Ectodermal cell (in vitro differentiated cells): ENCODE data around the gene ABI3BP.
A peak's percentile ranks its signal among the peaks of the same experiment; 100 is the strongest.

Source experiments
- H3K27ac ChIP-seq: 2 replicates; pipeline ENCODE4 v1.7.0; 2013; ENCODE audit warnings: mild to moderate bottlenecking, low read depth, low read length; ENCODE audit not compliant: insufficient read depth, poor library complexity, severe bottlenecking
- H3K27me3 ChIP-seq: 2 replicates; pipeline ENCODE4 v1.7.0; 2013; ENCODE audit warnings: mild to moderate bottlenecking, low read length; ENCODE audit not compliant: insufficient read depth, control insufficient read depth, poor library complexity, severe bottlenecking
- H3K36me3 ChIP-seq: one replicate; pipeline ENCODE4 v1.7.0; 2013; ENCODE audit warnings: low read length; ENCODE audit not compliant: control insufficient read depth, insufficient read depth
- H3K4me1 ChIP-seq: one replicate; pipeline ENCODE4 v1.7.0; 2013; ENCODE audit warnings: low read length; ENCODE audit not compliant: control insufficient read depth, insufficient read depth
- H3K4me3 ChIP-seq: 2 replicates; pipeline ENCODE4 v1.7.0; 2013; ENCODE audit warnings: low read depth, low read length, control low read depth; ENCODE audit not compliant: insufficient read depth
- H3K9me3 ChIP-seq: 2 replicates; pipeline ENCODE4 v1.7.0; 2013; ENCODE audit warnings: mild to moderate bottlenecking, low read length, moderate library complexity; ENCODE audit not compliant: control insufficient read depth
- WGBS, 2 experiments: methylation state at CpG; one replicate each; pipeline ENCODE4 v1.1.7; 2013; ENCODE audit warnings: missing lambda C conversion rate in 2 of 2; 5-methylcytosine and 5-hydroxymethylcytosine counted together

The ABI3BP gene

DNA sequence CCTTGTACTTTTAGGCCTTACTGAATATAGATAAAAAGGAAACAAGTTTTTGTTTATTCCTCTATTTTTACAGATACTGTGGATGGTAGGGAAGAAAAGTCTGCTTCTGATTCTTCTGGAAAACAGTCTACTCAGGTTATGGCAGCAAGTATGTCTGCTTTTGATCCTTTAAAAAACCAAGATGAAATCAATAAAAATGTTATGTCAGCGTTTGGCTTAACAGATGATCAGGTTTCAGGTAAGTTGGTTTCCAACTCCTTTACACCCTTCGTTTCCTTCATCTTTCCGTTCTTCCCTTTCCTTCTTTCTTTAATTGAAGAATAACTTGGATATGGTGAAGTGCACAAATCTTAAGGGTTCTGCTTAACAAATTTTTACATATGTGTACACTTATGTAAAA, 260.8 kb downstream of the ABI3BP start:
- 88 to 93% methylated on average over 2 to 3 of the region's 3 CpGs for WGBS, 2 experiments
- no peaks in the 10 kb centered on the region for H3K27me3 ChIP-seq
- peaks cover 3% of the 10 kb centered on the region for H3K4me1 ChIP-seq
- peaks cover 12% of the 10 kb centered on the region for H3K36me3 ChIP-seq
- no peak overlapping the region for H3K27ac ChIP-seq
- H3K9me3 ChIP-seq, result no peaks in the 10 kb centered on the region
- H3K4me3 ChIP-seq, result no peak overlapping the region

DNA sequence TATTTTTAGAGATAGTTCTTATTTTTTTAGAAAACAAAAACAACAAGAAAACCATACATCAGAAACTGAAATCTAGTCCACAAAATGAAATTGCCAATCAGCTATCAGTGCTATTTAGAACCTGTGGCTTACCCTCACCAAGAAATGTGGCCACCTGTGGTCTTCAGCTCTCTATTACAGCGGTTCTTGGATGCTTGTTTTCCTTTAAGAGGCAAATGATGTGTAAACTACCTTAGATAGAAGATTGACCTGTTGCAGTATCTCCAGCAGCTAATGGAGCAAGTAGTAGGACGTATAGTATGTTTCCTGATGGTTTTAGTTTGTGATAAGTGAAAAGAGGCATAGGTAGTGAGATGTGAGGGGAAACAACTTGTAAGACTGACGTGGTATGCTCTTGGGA, 262.7 kb downstream of the ABI3BP start:
- Histone ChIP-seq H3K9me3 (no peaks in the 10 kb centered on the region), H3K36me3 (peaks cover 9% of the 10 kb centered on the region), H3K27me3 (no peaks in the 10 kb centered on the region), H3K27ac (no peak overlapping the region), H3K4me3 (no peak overlapping the region), H3K4me1 (no peaks in the 10 kb centered on the region)
- WGBS, 2 experiments, result 87 to 89% methylated on average over 3 of the region's 3 CpGs

GRCh38 chr3:100726706-100727105, 266.5 kb downstream of the ABI3BP start:
- Histone ChIP-seq H3K9me3 (no peaks in the 10 kb centered on the region), H3K27me3 (no peaks in the 10 kb centered on the region), H3K4me1 (no peaks in the 10 kb centered on the region), H3K4me3 (no peak overlapping the region), H3K36me3 (peaks cover 16% of the 10 kb centered on the region), H3K27ac (no peak overlapping the region)
- 96 to 100% methylated on average over 1 of the region's 1 CpG for WGBS, 2 experiments

GRCh38 chr3:100725935-100726513, 267.2 kb downstream of the ABI3BP start:
- no peaks in the 10 kb centered on the region for H3K27me3 ChIP-seq
- H3K4me3 ChIP-seq, result no peak overlapping the region
- H3K27ac ChIP-seq, result no peak overlapping the region
- no peaks in the 10 kb centered on the region for H3K4me1 ChIP-seq
- 97 to 99% methylated on average over 3 of the region's 3 CpGs for WGBS, 2 experiments
- H3K36me3 ChIP-seq, result peaks cover 20% of the 10 kb centered on the region
- no peaks in the 10 kb centered on the region for H3K9me3 ChIP-seq

DNA sequence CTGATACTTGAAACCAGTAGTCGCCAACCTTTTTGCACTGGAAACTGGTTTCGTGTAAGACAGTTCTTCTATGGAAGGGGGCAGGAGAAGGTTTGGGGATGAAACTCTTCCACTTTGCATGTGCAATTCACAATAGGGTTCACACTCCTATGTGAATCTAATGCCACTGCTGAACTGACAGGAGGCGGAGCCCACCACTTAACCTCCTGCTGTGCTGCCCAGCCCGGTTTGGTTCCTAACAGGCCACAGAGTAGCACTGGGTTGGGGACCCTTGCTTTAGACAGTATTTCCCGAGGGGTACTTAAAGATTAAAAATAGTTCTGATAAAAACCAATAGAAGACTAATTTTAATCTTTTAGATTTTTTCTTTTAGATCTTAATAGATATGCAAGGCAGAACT, 272.8 kb downstream of the ABI3BP start:
- no peak overlapping the region for H3K27ac ChIP-seq
- peaks cover 21% of the 10 kb centered on the region for H3K36me3 ChIP-seq
- no peaks in the 10 kb centered on the region for H3K27me3 ChIP-seq
- no peaks in the 10 kb centered on the region for H3K9me3 ChIP-seq
- WGBS, 2 experiments, result 47 to 49% methylated on average over 4 of the region's 5 CpGs
- H3K4me3 ChIP-seq, result no peak overlapping the region
- peaks cover 8% of the 10 kb centered on the region for H3K4me1 ChIP-seq

DNA sequence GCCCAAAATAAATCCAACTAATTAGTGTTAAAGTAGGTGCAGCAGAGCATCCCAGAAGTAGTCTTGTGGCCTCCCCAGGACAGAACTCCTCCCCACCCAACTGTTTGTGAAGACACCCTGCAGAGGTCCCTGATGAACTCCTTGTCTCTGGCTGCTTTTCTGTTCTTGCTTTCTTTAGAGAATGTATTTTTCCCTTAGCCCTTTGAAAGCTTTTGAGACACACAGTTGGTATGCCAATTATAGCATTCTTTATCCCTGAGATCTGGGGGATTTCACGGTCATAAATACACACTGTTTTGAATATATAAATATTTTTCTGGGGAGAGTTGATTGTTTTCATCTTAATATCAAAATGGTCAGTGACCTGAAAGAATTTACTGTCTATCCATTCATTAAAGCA, 274.1 kb downstream of the ABI3BP start:
- no CpG with 5 or more reads among the region's 1 CpG for WGBS, 2 experiments
- peaks cover 8% of the 10 kb centered on the region for H3K4me1 ChIP-seq
- no peak overlapping the region for H3K27ac ChIP-seq
- no peaks in the 10 kb centered on the region for H3K9me3 ChIP-seq
- H3K36me3 ChIP-seq, result peaks cover 27% of the 10 kb centered on the region
- H3K4me3 ChIP-seq, result no peak overlapping the region
- H3K27me3 ChIP-seq, result no peaks in the 10 kb centered on the region

DNA sequence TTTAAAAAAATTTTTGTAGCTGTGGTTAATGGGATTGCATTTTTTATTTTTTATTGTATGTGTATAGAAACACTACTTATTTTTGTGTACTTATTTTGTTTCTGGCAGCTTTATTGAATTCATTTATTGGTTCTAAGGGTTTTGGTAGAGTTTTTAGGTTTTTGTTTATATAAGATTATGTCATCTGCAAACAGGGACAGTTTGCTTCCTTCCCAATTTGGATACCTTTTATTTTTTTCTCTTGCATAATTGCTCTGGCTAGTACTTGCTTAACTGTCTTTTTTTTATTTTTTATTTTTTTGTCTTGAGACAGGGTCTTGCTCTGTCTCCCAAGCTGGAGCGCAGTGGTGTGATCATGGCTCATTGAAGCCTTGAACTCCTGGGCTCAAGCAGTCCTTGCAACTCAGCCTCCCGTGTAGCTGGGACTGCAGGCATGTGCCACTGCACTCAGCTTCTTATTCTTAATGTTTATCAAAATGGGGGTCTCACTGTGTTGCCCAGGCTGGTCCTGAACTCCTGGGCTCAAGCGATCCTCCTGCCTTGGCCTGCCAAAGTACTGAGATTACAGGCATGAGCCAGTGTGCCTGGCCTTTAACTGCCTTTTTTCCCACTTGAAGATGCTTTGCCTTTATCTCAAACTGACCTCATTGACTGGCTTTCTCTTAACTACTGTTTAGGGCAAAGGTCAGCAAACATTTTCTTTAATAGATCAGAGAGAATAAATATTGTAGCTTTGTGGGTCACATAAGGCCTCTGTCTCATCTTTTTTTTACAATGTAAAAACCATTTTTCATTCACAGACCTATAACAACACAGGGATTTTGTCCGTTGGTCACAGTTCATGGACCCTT, 275.4 kb downstream of the ABI3BP start:
- WGBS, 2 experiments, result 94% methylated on average over 4 of the region's 4 CpGs
- H3K27me3 ChIP-seq, result no peaks in the 10 kb centered on the region
- H3K4me3 ChIP-seq, result no peak overlapping the region
- H3K36me3 ChIP-seq, result peaks cover 27% of the 10 kb centered on the region
- H3K4me1 ChIP-seq, result peaks cover 8% of the 10 kb centered on the region
- H3K9me3 ChIP-seq, result no peaks in the 10 kb centered on the region
- no peak overlapping the region for H3K27ac ChIP-seq

DNA sequence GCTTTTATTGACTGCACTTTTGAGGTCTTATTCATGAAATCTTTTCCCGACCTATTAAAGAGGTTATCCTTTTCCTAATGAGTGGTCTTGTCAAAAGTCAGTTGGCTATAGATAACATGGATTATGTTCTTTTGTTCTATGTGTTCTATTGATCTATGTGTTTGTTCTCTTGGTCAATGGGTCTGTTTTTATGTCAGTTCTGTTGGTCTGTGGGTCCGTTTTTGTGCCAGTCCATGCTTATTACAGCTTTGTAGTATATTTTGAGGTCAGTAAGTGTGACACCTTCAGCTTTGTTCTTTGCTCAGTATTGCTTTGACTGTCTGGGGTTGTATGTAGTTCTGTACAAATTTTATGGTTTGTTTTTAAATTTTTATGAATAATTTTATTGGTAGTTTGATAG, 276.2 kb downstream of the ABI3BP start:
- peaks cover 23% of the 10 kb centered on the region for H3K36me3 ChIP-seq
- no peak overlapping the region for H3K27ac ChIP-seq
- H3K4me1 ChIP-seq, result peaks cover 8% of the 10 kb centered on the region
- WGBS, 2 experiments, result 86 to 90% methylated on average over 2 of the region's 2 CpGs
- H3K9me3 ChIP-seq, result no peaks in the 10 kb centered on the region
- no peak overlapping the region for H3K4me3 ChIP-seq
- H3K27me3 ChIP-seq, result no peaks in the 10 kb centered on the region

- Histone ChIP-seq H3K36me3 (peaks cover 13% of the 10 kb centered on the region), H3K27ac (no peak overlapping the region), H3K27me3 (no peaks in the 10 kb centered on the region), H3K9me3 (no peaks in the 10 kb centered on the region), H3K4me3 (no peak overlapping the region), H3K4me1 (peaks cover 8% of the 10 kb centered on the region)
Measured at GRCh38 chr3:100715176-100715575, 278.0 kb downstream of the ABI3BP start.

DNA sequence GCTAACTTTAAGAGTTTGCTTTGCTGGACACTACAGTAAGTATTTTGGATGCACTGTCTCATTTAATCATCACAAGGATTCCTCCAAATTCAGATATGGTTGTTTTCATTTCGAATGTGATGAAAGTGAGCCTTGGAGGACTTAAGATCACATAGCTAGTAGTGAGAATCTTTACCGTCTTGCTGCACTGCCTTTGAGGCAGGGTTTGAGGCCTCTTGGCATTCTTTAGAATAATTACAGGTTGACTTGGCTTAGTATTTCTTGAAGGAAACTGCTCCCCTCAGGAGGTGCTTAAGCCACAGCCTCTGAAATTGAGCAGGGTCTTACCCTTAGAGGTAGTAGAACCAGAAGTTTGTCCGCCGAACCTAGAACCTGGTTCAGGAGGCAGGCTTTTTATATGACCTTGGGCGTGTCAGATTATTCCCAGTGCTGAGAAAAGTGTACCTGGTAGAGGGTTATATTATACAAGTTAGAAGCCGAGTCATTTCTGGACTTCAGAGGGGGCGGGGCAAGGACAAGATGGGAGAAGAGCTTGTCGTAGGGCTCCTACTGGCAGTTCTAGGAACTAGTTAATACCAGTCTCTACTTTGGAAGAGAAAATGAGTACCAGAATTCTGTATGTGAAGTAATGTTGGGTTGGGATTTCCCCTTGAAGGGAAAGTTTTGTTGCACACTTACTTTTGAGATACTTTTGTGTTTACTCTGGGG, 282.8 kb downstream of the ABI3BP start:
- H3K4me3 ChIP-seq, result peak overlapping the region; percentile 60
- peaks cover 30% of the 10 kb centered on the region for H3K27me3 ChIP-seq
- H3K4me1 ChIP-seq, result no peaks in the 10 kb centered on the region
- H3K36me3 ChIP-seq, result peaks cover 6% of the 10 kb centered on the region
- peak overlapping the region; percentile 83 for H3K27ac ChIP-seq
- WGBS, 2 experiments, result 29 to 35% methylated on average over 8 of the region's 8 CpGs
- H3K9me3 ChIP-seq, result no peaks in the 10 kb centered on the region
